Activated CD4-positive, alpha-beta T cell treated with anti-CD3 and anti-CD28 coated beads, Interleukin-2, amount 10 ng/mL, durations not matched to agents 7 days and 5 days (primary cell): ENCODE results near the gene TPST2. TPM values are rescaled to one million over a fixed set of nuclear protein-coding genes. Genes with fewer than 3 reads are reported as not detected.
A peak's percentile ranks its signal among the peaks of the same experiment; 100 is the strongest.

ENCODE experiments used
- CTCF ChIA-PET: fragments of 350-600 bp; sonication (Branson Sonifier 250); formaldehyde crosslinking; loops from one replicate; lab custom pipeline; 2021; ENCODE audit warnings: antibody characterized with exemption; lab: Charles Lee
- POLR2A ChIA-PET: fragments of 350-600 bp; sonication (Branson Sonifier 250); formaldehyde crosslinking; loops from one replicate; lab custom pipeline; 2021; ENCODE audit warnings: antibody characterized with exemption; lab: Charles Lee
- DNase-seq: peaks from one replicate; pipeline ENCODE4 v3.0.0-alpha.2; 2020
- H3K27ac Mint-ChIP-seq: one replicate; pipeline ENCODE4 v1.8.0; 2021; ENCODE audit warnings: mild to moderate bottlenecking, moderate library complexity, mixed read lengths
- H3K27me3 Mint-ChIP-seq: one replicate; pipeline ENCODE4 v1.8.0; 2021; ENCODE audit warnings: mixed read lengths
- H3K36me3 Mint-ChIP-seq: one replicate; pipeline ENCODE4 v1.8.0; 2021; ENCODE audit warnings: low read depth, mixed read lengths
- H3K4me1 Mint-ChIP-seq: one replicate; pipeline ENCODE4 v1.8.0; 2021; ENCODE audit warnings: mixed read lengths
- H3K4me3 Mint-ChIP-seq: one replicate; pipeline ENCODE4 v1.8.0; 2021; ENCODE audit warnings: mild to moderate bottlenecking, moderate library complexity, mixed read lengths
- H3K9me3 Mint-ChIP-seq: one replicate; pipeline ENCODE4 v1.8.0; 2021; ENCODE audit warnings: mixed read lengths
- microRNA-seq: library from miRNA; unstranded; fragments of <30 nt; microRNA quantifications from one replicate; pipeline ENCODE4 v1.2.0, GENCODE V29; 2021; ENCODE audit warnings: borderline microRNAs expressed, borderline replicate concordance
- total RNA-seq, 2 experiments: library from RNA; stranded (reverse); gene quantifications; one replicate each; pipeline ENCODE4 v1.2.3, GENCODE V29; 2021

The TPST2 gene
- total RNA-seq, 2 experiments from 2014 or later = 25.9 to 26.3 TPM

DNA sequence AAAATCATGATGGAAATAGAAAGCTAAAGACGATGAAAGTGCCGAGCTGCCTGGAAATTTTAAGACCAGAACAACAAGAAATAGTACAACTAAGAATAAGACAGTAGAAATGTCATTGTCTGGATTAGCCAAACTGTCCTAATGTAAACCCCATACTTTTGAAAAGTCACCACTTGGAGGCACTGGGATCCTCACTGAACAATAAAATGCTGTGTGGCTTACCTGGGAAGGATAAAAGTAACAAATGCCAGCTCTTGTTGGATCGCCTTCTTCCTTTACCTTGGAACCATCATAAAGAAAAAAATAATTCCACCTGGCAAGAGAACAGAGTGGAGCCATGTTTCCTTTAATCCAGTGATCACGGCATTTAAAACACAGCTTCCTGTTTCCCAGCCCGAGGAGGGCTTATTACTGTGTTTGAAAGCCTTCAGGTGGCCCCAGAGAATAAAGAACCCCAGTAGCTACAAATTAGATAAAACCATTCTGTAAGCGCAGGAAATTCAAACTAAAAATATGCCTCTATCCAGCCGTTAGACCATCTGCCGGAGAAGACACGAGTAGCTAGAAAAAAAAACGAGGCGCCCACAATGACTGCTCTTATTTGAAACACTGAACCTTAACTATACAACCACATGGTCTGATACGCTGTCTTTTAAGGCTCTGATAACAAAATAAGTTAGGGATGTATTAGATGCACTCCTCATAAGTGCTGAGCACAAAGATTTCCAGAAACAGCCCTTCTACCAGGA, 110.7 kb downstream of the TPST2 start:
- Mint-ChIP-seq H3K4me1 (peaks cover 70% of the 10 kb centered on the region), H3K27me3 (no peaks in the 10 kb centered on the region), H3K4me3 (peak overlapping the region; percentile 63), H3K9me3 (no peaks in the 10 kb centered on the region), H3K27ac (peak overlapping the region; percentile 88), H3K36me3 (peaks cover 24% of the 10 kb centered on the region)
- POLR2A ChIA-PET = interaction anchor here (0.7 kb wide), 1 partner anchor 48 kb away, joined by 3 read pairs; no protein-coding TSS in a partner anchor
- DNase-seq = no peak
- CTCF ChIA-PET = interaction anchor here (0.6 to 1.6 kb wide), 9 partner anchors 12 to 195 kb away, joined by 3 to 11 read pairs (median 4); no protein-coding TSS in a partner anchor

GRCh38 chr22:26477341-26477731, 112.6 kb downstream of the TPST2 start:
- Mint-ChIP-seq H3K4me3 (no peak overlapping the region), H3K36me3 (peaks cover 32% of the 10 kb centered on the region), H3K4me1 (peaks cover 59% of the 10 kb centered on the region), H3K9me3 (no peaks in the 10 kb centered on the region), H3K27me3 (no peaks in the 10 kb centered on the region), H3K27ac (no peak overlapping the region)
- CTCF ChIA-PET = no interaction called here
- POLR2A ChIA-PET = no interaction called here
- DNase-seq = no peak

DNA sequence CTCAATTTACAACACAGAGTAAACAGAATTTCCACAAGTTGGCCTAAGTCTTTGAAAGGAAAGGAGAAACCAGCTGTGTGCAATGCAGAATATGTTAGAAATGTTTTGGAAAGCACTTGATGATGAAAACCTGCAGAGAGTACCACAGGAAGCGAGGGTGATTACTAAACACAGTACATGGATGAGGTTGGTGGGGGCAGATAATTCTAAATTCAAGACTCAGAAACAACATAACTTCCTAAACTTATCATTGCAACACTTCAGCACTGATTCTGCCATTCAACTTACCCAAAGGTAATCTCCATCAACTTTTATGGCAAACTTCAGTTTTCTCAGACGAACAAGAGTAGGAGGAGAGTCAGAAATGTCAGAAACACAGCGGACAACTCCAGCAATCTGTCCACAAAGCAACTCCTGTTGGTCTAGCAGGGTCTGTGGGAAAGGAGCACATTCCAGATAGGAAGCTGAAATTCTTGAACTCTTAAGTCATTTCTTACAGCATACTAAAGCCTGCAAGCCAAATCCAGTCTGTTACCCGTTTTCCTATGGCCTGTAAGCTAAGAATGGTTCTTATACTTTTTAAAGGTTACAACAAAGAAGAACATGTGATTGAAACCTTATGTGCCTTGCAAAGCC, 113.1 kb downstream of the TPST2 start:
- CTCF ChIA-PET = no interaction called here
- peaks cover 54% of the 10 kb centered on the region for H3K4me1 Mint-ChIP-seq
- H3K36me3 Mint-ChIP-seq = peaks cover 36% of the 10 kb centered on the region
- H3K4me3 Mint-ChIP-seq = no peak overlapping the region
- H3K9me3 Mint-ChIP-seq = no peaks in the 10 kb centered on the region
- DNase-seq = no peak
- H3K27ac Mint-ChIP-seq = no peak overlapping the region
- no peaks in the 10 kb centered on the region for H3K27me3 Mint-ChIP-seq
- POLR2A ChIA-PET = no interaction called here

GRCh38 chr22:26474682-26475081, 115.2 kb downstream of the TPST2 start:
- Mint-ChIP-seq H3K4me1 (peaks cover 34% of the 10 kb centered on the region), H3K27me3 (no peaks in the 10 kb centered on the region), H3K27ac (no peak overlapping the region), H3K4me3 (no peak overlapping the region), H3K36me3 (peaks cover 36% of the 10 kb centered on the region), H3K9me3 (no peaks in the 10 kb centered on the region)
- ChIA-PET POLR2A (no interaction called here), CTCF (interaction anchor here (0.6 kb wide), 1 partner anchor 150 kb away, joined by 3 read pairs; no protein-coding TSS in a partner anchor)
- no peak for DNase-seq

Small RNA genes lying within 50 kb of the gene (microRNA-seq; reads per million reads assigned to microRNA genes)
- 12.2 reads per million, percentile 42 among the genes with 10 or more reads in this experiment for gene MIR548J

Other genes starting within 250 kb of the TPST2 start
- 1 to 10 TPM; 8.5 to 8.8 TPM for gene ASPHD2, start 160.9 kb downstream of the TPST2 start, total RNA-seq
- 10 to 100 TPM; 32.0 to 35.3 TPM for gene HPS4, start 106.3 kb downstream of the TPST2 start, total RNA-seq
- 10 to 100 TPM; 17.9 to 19.1 TPM for gene SRRD, start 106.3 kb downstream of the TPST2 start, total RNA-seq
- gene TFIP11, start 77.7 kb downstream of the TPST2 start, total RNA-seq = 10 to 100 TPM; 52.5 to 58.5 TPM
- gene CRYBB1, start 27.9 kb upstream of the TPST2 start, total RNA-seq = not detected
- not detected for gene CRYBA4, start 31.8 kb upstream of the TPST2 start, total RNA-seq
- 10 to 100 TPM; 37.8 to 44.4 TPM for gene MIAT, start 67.5 kb upstream of the TPST2 start, total RNA-seq